Activated CD4-positive, alpha-beta T cell treated with anti-CD3 and anti-CD28 coated beads for 24 hours (primary cell): ENCODE results near the gene RNF144A.

Experiments
- DNase-seq, 2 donors: peaks; one replicate each; pipeline ENCODE4 v3.0.0-alpha.2; 2020; ENCODE audit warnings: low read depth in 2 of 2

RNF144A gene

DNA sequence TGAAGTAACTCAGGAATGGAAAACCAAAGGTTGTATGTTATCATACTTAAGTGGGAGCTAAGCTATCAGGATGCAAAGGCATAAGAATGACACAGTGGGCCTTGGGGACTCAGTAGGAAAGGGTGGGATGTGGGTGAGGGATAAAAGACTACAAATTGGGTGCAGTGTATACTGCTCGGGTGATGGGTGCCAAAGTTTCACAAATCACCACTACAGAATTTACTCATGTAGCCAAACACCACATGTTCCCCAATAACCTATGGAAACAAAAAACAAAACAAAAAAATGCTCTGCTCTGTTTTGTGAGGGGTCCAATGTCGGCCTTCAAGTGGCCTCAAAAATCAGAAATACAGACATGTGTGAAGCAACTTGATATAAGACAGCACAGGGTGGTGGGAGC lies 8.9 kb upstream of the RNF144A start:
- no peak for DNase-seq

GRCh38 chr2:6909431-6910385 lies 7.5 kb upstream of the RNF144A start:
- no peak for DNase-seq

DNA sequence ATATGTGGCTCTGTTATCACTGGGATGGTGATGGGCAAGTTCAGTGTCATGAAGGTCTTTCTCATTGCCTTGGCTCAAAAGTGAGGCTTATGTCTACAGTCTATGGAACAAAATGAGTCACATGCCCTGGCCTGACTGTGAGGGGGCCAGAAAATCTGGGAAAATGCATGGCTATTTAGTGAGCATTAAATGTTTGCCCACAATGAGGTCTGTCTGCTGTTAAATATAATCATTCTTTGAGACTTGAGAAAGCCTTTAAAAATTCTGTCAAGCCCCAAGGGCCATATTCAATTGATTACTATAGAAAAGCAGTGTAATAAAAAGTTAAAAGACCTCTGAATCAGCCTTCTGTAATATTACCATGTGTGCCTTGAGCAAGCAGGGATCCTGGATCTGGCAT lies 5.5 kb upstream of the RNF144A start:
- no peak for DNase-seq

DNA sequence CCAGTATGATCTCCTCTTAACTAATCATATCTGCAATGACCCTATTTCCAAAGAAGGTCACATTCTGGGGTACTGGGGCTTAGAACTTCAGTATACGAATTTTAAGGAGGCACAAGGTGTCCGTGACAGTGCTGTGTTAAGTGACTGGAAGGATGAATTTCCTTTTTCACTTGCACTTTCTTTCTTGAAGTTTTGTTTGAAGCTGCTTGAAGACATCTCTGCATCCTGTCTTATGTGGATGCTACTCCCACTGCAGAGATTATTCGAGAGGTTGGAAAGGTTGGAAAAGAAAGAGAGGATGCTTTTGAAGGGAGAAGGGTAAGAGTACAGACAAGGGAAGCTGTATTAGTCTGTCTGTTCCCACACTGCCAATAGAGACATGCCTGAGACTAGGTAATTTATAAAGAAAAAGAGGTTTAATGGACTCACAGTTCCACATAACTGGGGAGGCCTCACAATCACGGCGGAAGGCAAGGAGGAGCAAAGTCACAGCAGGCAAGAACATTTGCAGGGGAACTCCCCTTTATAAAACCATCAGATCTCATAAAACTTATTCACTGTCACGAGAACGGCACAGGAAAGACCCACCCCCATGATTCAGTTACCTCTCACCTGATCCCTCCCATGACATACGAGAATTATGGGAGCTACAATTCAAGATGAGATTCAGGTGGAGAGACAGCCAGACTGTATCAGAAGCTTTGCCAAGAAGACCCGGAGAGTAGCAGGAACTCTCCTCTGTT lies 3.6 kb upstream of the RNF144A start:
- DNase-seq: peak in 1 of 2 donors; percentile 20

DNA sequence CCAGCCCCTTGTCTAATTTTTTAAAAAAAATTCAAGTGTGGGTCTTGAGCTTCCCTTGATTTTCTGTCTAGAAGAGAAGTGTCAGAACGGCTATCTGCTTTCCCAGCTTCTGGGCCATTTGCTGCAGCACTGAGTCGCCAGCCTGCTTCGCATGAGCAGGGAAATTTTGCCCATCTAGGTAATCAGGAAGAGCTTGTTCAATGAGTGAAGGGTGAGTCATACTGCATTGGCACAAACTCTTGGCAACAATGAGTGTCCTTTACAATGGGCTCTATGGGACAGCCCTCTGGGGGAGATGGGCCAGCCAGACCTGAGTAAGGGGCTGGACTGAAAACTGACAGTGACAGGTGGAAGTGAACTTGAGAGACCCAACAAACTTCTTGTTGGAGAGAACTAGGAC lies 2.4 kb upstream of the RNF144A start:
- no peak for DNase-seq

DNA sequence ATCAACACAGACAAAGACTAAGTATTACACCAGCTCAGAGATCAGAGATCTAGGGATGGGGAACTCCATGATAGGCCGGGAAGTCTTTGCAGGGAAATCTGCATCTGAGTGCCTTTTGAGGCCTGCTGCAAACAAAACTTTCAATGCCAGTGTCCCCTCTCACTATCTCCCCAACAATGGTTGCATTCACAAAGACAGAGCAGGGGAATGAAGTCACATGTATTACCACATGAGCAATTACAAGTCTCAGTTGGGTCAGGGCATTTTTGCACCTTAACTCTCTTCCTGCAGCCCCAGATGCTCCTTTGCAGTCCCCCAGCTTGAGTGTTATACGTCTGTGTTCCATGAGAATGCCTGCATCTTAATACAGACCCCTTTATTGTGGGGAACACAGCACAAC lies 1.8 kb upstream of the RNF144A start:
- DNase-seq: no peak

DNA sequence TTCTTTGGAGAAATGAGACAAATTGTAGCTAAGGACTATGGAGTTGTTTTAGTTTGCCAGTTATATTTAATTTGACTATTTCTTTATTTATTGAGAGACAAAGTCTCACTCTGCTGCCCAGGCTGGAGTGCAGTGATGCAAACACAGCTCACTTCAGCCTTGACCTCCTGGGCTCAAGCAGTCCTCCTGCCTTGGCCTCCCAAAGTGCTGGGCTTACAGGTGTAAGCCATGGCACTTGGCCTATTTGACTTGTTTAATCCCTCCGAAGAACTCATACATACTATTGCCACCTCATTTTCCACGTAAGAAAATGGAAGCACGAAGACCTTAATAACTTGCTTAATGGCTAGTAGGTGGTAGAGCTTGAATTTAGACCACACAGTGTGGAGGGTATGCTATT lies 988 bp upstream of the RNF144A start:
- DNase-seq: no peak

DNA sequence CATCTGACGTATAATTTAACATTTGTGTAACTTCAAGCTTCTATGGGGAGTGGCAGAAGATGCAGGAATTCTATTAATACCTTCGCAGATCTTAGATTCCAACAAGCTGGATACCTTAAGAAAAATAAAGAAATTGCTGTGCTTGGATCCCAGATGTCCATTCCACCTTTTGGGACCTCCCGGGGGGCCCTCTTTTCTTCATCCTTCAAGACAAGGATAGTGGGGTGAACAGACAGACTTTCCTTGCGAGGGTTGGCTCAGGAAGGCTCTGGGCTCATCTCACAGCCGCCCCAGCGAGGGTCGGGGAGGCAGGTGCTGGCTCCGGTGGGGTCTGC lies 509 bp upstream of the RNF144A start:
- DNase-seq: no peak

DNA sequence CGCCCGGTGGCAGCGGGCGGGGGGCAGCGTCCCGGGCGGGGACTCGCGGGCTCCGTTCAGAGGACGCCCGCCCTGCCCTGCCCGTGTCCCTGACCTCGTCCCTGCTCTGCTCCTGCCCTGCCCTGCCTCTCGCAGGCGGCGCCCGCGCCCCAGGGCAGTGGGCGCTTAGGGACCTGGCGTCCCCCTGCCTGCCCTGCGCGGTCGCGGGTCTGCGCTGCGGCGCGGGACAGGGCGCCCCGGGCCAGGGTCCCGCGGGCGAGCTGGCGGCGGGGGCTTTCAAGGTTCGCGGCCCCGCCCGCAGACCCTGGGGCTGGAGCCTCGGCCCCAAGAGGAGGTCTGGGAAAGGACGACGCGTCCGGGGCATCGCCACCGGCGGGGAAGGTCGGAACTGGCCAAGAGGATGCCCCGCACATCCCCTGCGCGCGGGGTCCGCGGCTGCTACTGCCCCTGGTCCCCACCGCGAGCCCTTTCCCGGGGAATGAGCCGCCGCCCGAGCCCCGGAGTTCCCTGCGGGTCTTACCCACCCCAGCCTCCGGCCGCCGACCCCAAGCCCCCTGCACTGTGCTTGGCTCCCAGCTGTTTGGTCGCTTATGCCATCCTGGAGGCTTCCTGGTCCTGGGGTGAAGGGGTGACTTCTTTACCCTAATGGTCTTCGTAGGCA lies 679 bp downstream of the RNF144A start:
- no peak for DNase-seq

DNA sequence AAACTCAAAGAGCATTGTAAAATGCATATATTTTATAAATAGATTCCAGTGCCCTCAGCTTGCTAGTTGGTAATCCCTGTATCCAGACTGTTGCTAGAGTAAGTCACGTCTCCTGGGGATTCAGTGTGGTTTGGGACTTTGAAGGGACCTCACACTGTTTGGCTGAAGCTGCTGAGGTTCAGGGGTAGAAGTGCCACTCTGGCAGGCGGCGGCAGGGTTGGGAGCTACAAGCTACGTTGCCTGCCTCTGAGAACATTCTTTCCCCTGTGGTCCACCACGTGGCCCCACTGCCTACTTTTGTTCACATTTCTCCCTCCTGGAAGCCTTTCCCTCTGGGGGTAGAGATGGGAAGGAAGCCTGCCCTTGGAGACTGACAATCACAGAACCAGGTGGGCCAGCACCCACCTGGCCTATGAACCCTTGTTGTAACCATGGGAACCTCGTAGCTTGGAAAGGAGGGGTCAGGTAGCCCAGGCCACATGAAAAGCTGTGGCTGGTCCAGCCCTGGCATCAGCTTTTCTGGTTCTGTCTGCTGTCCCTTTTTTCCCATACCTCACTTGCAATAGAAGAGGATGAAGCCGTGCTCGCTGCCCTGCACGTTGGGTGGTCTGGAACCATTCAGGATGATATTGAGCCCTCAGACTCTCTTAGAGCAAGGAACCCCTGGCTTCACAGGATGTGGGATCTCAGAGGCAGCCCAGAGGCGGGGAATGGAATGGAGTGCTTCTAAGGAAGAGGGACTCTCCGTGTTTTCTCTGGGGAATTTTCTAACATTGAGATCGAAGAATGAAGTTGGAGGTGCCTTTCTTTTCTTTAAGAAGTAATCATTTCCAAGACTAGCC lies 2.9 kb downstream of the RNF144A start:
- no peak for DNase-seq

- no peak for DNase-seq
These were observed 3.5 kb downstream of the RNF144A start for GRCh38 chr2:6920743-6921064.

- no peak for DNase-seq
These were observed 4.2 kb downstream of the RNF144A start for GRCh38 chr2:6921321-6921922.

DNA sequence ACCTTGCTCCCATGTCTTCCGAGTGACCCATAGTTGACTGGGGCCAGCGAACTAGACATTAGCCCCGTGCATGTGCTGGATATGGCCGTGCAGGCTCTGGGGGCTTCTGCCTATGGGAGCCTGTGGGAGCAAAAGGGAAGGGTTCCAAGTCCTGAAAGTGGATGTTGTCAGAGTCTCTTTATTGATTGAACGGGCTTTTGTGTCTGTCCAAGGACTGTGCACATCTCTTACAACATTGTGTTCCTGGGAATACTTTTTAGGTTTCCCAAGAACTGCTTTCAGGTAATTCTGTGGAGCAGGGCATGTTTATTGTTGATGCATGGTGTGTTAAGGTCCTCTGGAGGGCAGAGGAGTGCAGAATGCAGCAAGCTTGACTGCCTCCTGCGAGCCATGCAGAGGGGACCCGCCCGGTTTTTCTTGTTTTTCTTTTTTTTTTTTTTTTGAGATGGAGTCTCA lies 5.0 kb downstream of the RNF144A start:
- no peak for DNase-seq

DNA sequence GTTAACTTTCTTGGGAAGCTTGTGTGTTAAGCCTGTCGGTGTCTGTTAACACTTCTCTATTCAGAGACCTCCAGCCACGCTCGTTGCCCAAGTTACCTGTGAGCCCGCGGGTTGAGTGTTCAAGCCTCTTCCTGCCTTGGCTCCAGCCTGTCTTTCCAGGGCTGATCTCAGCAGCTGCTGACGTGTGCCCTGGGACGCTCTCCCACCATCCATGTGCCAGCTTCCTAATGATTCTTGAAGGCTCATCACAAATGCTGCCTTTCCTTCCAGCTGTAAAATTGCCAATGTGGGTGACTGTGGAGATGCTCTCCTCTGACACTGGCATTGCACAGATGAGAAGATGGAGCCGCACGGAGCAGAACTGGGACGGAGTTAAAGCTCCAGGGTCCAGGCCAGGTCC lies 6.1 kb downstream of the RNF144A start:
- DNase-seq: no peak

DNA sequence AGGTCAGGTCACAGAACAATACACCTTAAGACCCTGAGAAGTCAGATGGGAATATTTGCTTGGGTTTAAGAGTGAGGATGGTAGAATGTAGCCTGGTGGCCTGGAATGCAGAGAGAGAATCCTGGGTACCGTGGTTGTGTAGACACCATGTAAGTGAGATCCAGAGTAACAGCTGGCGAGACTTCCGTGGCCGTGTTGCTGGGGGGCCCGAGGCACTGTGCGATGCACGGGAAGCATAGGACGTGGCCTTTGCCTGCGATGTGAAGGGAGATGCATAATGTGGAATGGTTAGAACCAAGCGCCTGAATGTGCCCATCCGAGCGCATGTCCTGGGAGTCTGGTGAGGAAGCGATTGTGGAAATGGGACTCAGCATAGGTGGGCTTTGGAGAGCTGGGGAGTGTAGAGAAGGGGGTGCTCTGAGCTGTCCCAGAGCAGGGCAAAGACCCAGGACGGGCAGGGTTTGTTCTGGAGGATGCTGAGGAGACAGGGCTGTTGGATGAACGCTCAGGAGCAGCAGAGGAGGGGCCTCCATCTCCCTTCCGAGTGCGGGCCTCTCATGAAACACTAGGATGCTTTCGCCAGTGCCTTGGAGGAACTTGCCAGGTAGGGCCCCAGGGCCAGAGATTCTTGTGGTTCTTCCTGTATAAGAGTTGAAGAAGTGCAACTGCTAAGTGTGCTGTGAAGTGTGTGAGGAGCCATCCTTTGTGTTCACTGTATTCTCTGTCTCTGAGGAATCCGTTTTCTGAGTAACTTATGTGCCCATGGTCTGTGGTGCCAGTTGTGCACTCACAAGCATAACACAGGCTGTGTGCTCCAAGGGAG lies 7.1 kb downstream of the RNF144A start:
- no peak for DNase-seq

- no peak for DNase-seq
These were observed 7.8 kb downstream of the RNF144A start for GRCh38 chr2:6924924-6925409.

- no peak for DNase-seq
These were observed 9.0 kb downstream of the RNF144A start for GRCh38 chr2:6926071-6926732.

GRCh38 chr2:6927186-6927585 lies 10.0 kb downstream of the RNF144A start:
- no peak for DNase-seq

DNA sequence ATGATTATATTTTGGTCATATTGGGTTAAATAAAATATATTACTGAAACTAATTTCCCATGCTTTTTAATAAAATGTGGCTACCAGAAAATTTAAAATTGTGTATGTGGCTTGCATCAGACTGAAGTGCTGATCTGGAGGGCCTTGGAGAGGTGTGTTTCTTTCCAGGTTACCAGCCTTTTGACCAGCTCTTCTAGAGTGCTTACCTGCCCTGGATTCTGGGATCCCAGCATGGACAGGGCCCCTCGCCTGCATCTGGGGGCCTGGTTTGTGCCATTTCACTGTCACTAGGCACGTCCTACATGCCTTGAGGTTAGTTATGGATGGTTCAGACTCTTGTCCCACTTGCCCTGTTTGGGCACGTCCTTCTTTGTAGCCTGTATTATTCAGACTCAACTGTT lies 10.5 kb downstream of the RNF144A start:
- DNase-seq: no peak

DNA sequence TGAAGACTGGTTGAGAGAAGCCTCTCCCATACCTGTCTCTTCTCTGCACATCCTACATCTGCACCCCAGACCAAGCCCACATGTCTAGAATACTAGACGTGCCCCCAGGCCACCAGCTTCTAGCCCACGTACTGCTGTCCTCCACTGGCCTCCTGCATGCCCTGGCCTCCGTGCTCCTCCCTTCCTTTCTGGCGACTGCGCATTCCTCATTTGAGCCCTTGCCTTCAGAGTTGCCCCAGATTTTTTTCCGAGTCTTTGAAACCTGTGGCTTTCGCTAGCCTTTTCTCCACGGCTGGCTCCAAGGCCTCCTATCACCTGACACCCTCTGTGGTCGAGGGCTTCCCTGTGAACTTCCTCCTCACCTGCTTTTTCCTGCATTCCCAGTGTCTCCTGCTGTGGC lies 11.2 kb downstream of the RNF144A start:
- DNase-seq: no peak
